Measurements from ENCODE around the gene VSIG4. TPM values are rescaled to one million over a fixed set of nuclear protein-coding genes. Genes with fewer than 3 reads are reported as not detected.
"Not testable (repeated sequence)": the region's sequence is repeated elsewhere in the genome, so short reads cannot be mapped to it uniquely, and the experiment has no call there.

The VSIG4 gene
- total and polyA plus RNA-seq, 2 donors from 2014 or later = 15.9 to 80.0 TPM

GRCh38 chrX:66071126-66071525 lies 31.2 kb upstream of the VSIG4 start:
- no peak overlapping the region for H3K4me3 ChIP-seq (ENCODE audit: low read length in 3 of 3)
- H3K4me1 ChIP-seq (ENCODE audit: control insufficient read depth in 2 of 3, insufficient read depth in 2 of 3, low read depth in 1 of 3, low read length in 3 of 3) = no peaks in the 10 kb centered on the region
- no peaks in the 10 kb centered on the region for H3K9me3 ChIP-seq (ENCODE audit: control insufficient read depth in 2 of 3, insufficient read depth in 1 of 3, low read length in 3 of 3)
- H3K36me3 ChIP-seq (ENCODE audit: control insufficient read depth in 2 of 3, insufficient read depth in 3 of 3, low read length in 3 of 3) = no peaks in the 10 kb centered on the region
- H3K27ac ChIP-seq (ENCODE audit: low read depth in 2 of 2, low read length in 2 of 2) = no peak overlapping the region
- H3K27me3 ChIP-seq (ENCODE audit: control insufficient read depth, insufficient read depth, low read length) = no peaks in the 10 kb centered on the region
- DNase-seq (no peak), FAIRE-seq (no peak)
- intact Hi-C loops (cut with DNase I) = no loop called here
- H3K9ac ChIP-seq (ENCODE audit: low read length in 3 of 3) = no peak overlapping the region
- TF ChIP-seq CTCF (IDR thresholded peaks at IDR 0.05; ENCODE audit: borderline replicate concordance, extremely low read depth, insufficient read depth) = no peak

DNA sequence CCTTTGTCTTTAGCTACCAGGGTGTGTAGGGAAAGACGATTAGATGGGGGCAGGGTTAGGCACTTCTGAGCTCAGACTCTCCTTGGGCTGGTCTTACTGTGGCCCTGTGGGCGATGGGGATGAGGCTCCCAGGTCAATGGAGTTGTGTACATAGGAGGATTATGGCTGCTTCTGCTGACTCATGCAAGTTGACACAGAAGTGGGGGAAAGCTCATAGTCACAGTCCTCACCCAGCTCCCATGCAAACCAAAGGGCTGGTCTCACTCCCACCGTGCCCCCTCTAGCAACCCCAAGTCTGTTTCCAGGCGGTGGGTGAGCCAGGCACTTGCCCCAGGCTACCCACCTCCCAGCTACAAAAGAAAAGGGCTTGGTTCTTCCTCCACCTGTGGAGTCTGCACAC lies 24.4 kb upstream of the VSIG4 start:
- Histone ChIP-seq H3K4me1 (ENCODE audit: control insufficient read depth in 2 of 3, insufficient read depth in 2 of 3, low read depth in 1 of 3, low read length in 3 of 3) (no peaks in the 10 kb centered on the region), H3K4me3 (ENCODE audit: low read length in 3 of 3) (no peak overlapping the region), H3K36me3 (ENCODE audit: control insufficient read depth in 2 of 3, insufficient read depth in 3 of 3, low read length in 3 of 3) (no peaks in the 10 kb centered on the region), H3K9ac (ENCODE audit: low read length in 3 of 3) (no peak overlapping the region), H3K27me3 (ENCODE audit: control insufficient read depth, insufficient read depth, low read length) (no peaks in the 10 kb centered on the region), H3K27ac (ENCODE audit: low read depth in 2 of 2, low read length in 2 of 2) (no peak overlapping the region), H3K9me3 (ENCODE audit: control insufficient read depth in 2 of 3, insufficient read depth in 1 of 3, low read length in 3 of 3) (no peaks in the 10 kb centered on the region)
- DNase-seq (no peak), FAIRE-seq (no peak)
- no peak for TF ChIP-seq CTCF (IDR thresholded peaks at IDR 0.05; ENCODE audit: borderline replicate concordance, extremely low read depth, insufficient read depth)
- intact Hi-C loops (cut with DNase I) = no loop called here

DNA sequence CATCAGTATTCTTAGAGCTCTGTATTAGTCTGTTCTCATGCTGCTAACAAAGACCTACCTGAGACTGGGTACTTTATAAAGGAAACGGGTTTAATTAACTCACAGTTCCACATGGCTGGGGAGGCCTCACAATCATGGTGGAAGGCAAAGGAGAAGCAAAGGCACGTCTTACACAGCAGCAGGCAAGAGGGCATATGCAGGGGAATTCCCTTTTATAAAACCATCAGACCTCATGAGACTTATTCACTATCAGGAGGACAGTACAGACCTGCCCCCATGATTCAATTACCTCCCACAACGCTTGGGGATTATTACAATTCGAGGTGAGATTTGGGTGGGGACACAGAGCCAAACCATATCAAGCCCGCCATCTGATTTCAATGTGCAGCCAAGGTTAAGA lies 17.1 kb upstream of the VSIG4 start:
- DNase-seq; H3K36me3 ChIP-seq (ENCODE audit: control insufficient read depth in 2 of 3, insufficient read depth in 3 of 3, low read length in 3 of 3); H3K4me1 ChIP-seq (ENCODE audit: control insufficient read depth in 2 of 3, insufficient read depth in 2 of 3, low read depth in 1 of 3, low read length in 3 of 3); H3K4me3 ChIP-seq (ENCODE audit: low read length in 3 of 3); H3K27me3 ChIP-seq (ENCODE audit: control insufficient read depth, insufficient read depth, low read length); intact Hi-C loops (cut with DNase I); H3K9me3 ChIP-seq (ENCODE audit: control insufficient read depth in 2 of 3, insufficient read depth in 1 of 3, low read length in 3 of 3); FAIRE-seq; H3K9ac ChIP-seq (ENCODE audit: low read length in 3 of 3); H3K27ac ChIP-seq (ENCODE audit: low read depth in 2 of 2, low read length in 2 of 2): not testable (repeated sequence)

GRCh38 chrX:66054978-66055377 lies 15.1 kb upstream of the VSIG4 start:
- H3K4me1 ChIP-seq (ENCODE audit: control insufficient read depth in 2 of 3, insufficient read depth in 2 of 3, low read depth in 1 of 3, low read length in 3 of 3) = no peaks in the 10 kb centered on the region
- H3K27me3 ChIP-seq (ENCODE audit: control insufficient read depth, insufficient read depth, low read length) = no peaks in the 10 kb centered on the region
- FAIRE-seq (no peak), DNase-seq (no peak)
- TF ChIP-seq CTCF (IDR thresholded peaks at IDR 0.05; ENCODE audit: borderline replicate concordance, extremely low read depth, insufficient read depth) = no peak
- H3K9ac ChIP-seq (ENCODE audit: low read length in 3 of 3) = no peak overlapping the region
- no peaks in the 10 kb centered on the region for H3K36me3 ChIP-seq (ENCODE audit: control insufficient read depth in 2 of 3, insufficient read depth in 3 of 3, low read length in 3 of 3)
- no peak overlapping the region for H3K27ac ChIP-seq (ENCODE audit: low read depth in 2 of 2, low read length in 2 of 2)
- H3K9me3 ChIP-seq (ENCODE audit: control insufficient read depth in 2 of 3, insufficient read depth in 1 of 3, low read length in 3 of 3) = no peaks in the 10 kb centered on the region
- no peak overlapping the region for H3K4me3 ChIP-seq (ENCODE audit: low read length in 3 of 3)
- intact Hi-C loops (cut with DNase I) = no loop called here
